Measurements from ENCODE around the gene COG8. TPM values are rescaled to one million over a fixed set of nuclear protein-coding genes. Genes with fewer than 3 reads are reported as not detected.

COG8 gene
- total and polyA plus RNA-seq, 4 donors: 5.3 to 29.4 (median 19.0) TPM

DNA sequence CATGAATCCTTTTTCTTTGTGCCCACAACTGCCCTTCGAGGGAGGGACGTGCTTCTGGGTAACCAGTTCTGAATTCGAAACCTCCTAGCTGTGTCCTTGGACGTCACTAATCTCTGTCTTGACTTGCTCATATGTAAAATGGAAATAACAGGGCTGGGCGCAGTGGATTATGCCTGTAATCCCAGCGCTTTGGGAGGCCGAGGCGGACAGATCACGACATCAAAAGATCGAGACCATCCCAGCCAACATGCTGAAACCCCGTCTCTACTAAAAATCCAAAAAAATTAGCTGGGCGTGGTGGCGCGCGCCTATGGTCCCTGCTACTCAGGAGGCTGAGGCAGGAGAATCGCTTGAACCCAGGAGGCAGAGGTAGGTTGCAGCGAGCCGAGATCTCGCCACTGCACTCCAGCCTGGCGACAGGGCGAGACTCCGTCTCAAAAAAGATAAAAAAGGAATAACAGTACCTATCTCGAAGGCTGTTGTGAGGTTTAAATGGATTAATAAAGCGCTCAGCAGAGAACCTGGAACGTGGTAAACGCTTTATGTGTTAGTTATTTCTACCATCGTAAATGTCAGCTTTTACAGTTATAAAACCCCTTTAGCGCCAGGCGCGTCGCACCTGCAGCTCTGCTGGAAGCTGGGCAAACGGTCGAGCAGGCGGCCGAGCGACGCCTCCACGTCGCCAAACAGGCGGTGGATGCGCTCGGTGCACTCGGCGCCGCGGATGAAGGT is 641 bp downstream of the COG8 start:
- ATAC-seq (ENCODE audit: low FRiP score) (no peak), DNase-seq (peak; percentile 40 to 60)
- Histone ChIP-seq H3K4me1 (ENCODE audit: control insufficient read depth in 1 of 2, insufficient read depth in 2 of 2, low read length in 2 of 2) (no peaks in the 10 kb centered on the region), H3K9me3 (ENCODE audit: control insufficient read depth, low read length) (no peaks in the 10 kb centered on the region), H3K4me3 (ENCODE audit: low read length in 2 of 2) (peak overlapping the region; percentile 51 to 65), H3K36me3 (ENCODE audit: control insufficient read depth in 1 of 2, insufficient read depth in 2 of 2, low read length in 1 of 2) (peaks cover 3 to 10% of the 10 kb centered on the region in 2 donors), H3K27me3 (ENCODE audit: control insufficient read depth in 1 of 2, insufficient read depth in 2 of 2, low read length in 1 of 2) (no peaks in the 10 kb centered on the region), H3K27ac (ENCODE audit: low read depth in 1 of 2, low read length in 2 of 2) (peak overlapping the region; percentile 20 to 30)
- intact Hi-C loops (cut with DNase I): no loop called here
- WGBS, 2 donors: 20% methylated on average over 46 of the region's 46 CpGs

DNA sequence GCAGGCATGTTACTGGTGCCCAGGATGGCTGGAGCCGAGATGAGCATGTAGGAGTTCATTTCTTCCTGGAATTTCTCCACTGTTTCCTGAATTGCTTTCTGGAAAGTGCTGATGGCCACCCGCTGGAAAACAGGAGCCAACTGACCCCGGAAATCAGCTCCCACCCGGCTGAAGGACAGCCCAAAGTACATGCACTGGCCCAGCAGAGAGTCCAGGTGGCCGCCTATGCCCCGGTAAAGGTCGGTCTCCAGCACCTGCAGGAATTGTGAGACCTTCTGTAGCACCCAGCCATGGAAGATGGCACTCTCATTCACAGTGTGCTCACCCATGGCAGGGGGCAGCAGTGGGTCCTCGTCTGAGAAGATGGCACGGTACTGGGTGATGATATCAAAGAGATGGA is 4.7 kb downstream of the COG8 start:
- no peak overlapping the region for H3K4me3 ChIP-seq (ENCODE audit: low read length in 2 of 2)
- ATAC-seq (ENCODE audit: low FRiP score) (no peak), DNase-seq (peak in 1 of 2 donors; percentile 19)
- WGBS, 2 donors: 91 to 92% methylated on average over 9 of the region's 9 CpGs
- no peaks in the 10 kb centered on the region for H3K9me3 ChIP-seq (ENCODE audit: control insufficient read depth, low read length)
- H3K36me3 ChIP-seq (ENCODE audit: control insufficient read depth in 1 of 2, insufficient read depth in 2 of 2, low read length in 1 of 2): peaks cover 2 to 11% of the 10 kb centered on the region in 2 donors
- no peak overlapping the region for H3K27ac ChIP-seq (ENCODE audit: low read depth in 1 of 2, low read length in 2 of 2)
- H3K27me3 ChIP-seq (ENCODE audit: control insufficient read depth in 1 of 2, insufficient read depth in 2 of 2, low read length in 1 of 2): no peaks in the 10 kb centered on the region
- intact Hi-C loops (cut with DNase I): no loop called here
- H3K4me1 ChIP-seq (ENCODE audit: control insufficient read depth in 1 of 2, insufficient read depth in 2 of 2, low read length in 2 of 2): no peaks in the 10 kb centered on the region

DNA sequence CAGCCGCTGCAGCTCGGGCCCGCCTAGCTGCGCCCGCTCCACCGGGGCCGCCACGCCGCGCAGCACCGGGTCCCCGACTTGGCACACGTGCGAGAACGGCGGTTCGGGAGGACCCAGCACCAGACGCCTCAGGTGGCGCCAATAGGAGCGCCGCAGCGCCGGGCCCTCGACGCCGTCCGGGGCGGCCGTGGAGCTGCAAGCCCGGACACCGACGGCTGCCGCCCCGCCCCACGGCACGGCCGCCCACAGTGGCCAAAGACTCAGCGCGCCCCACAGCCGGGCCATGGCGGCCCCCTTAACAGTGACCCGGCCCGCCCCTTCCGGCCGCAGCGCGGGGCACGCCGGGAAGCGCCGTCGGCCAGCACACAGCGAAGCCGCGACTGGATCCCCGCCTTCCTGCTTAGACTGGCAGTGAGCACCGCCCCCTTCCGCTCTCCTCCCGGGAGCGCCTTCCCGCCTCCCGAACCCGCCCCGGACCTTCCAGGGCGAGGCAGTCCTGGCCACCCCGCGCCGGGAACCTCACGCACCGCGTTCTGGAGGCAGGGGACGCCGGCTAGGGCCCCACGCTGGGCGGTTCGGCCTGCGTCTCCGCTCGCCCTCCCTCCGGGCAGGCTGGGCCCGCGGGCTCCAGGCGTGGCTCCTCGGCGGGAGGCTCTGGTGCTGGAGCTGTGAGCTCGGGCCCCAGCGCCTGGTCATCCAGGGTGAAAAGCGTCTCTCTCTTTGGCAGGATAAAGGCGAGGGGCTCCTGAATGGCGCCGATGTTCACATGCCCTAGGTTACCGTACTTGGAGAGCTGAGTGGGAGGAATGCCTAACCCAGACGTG is 8.9 kb downstream of the COG8 start, which contains the start of gene PDF:
Gene PDF (minus strand): TSS at position 303 of the 824 bp plus-strand sequence. CDS start 18 bp downstream, at position 285.
- H3K4me3 ChIP-seq (ENCODE audit: low read length in 2 of 2): peak within 1 kb of the TSS; percentile 65 to 67
- H3K36me3 ChIP-seq (ENCODE audit: control insufficient read depth in 1 of 2, insufficient read depth in 2 of 2, low read length in 1 of 2): peaks cover 2 to 11% of the 10 kb centered on the region in 2 donors
- H3K9me3 ChIP-seq (ENCODE audit: control insufficient read depth, low read length): no peaks in the 10 kb centered on the region
- intact Hi-C loops (cut with DNase I): no loop called here
- 0 to 1% methylated on average over 83 to 93 of the region's 93 CpGs for WGBS, 2 donors
- ATAC-seq (ENCODE audit: low FRiP score) (peak; percentile 97), DNase-seq (peak; percentile 96 to 98)
- H3K27ac ChIP-seq (ENCODE audit: low read depth in 1 of 2, low read length in 2 of 2): peak within 1 kb of the TSS; percentile 83 to 93
- no peaks in the 10 kb centered on the region for H3K4me1 ChIP-seq (ENCODE audit: control insufficient read depth in 1 of 2, insufficient read depth in 2 of 2, low read length in 2 of 2)
- H3K27me3 ChIP-seq (ENCODE audit: control insufficient read depth in 1 of 2, insufficient read depth in 2 of 2, low read length in 1 of 2): no peaks in the 10 kb centered on the region

DNA sequence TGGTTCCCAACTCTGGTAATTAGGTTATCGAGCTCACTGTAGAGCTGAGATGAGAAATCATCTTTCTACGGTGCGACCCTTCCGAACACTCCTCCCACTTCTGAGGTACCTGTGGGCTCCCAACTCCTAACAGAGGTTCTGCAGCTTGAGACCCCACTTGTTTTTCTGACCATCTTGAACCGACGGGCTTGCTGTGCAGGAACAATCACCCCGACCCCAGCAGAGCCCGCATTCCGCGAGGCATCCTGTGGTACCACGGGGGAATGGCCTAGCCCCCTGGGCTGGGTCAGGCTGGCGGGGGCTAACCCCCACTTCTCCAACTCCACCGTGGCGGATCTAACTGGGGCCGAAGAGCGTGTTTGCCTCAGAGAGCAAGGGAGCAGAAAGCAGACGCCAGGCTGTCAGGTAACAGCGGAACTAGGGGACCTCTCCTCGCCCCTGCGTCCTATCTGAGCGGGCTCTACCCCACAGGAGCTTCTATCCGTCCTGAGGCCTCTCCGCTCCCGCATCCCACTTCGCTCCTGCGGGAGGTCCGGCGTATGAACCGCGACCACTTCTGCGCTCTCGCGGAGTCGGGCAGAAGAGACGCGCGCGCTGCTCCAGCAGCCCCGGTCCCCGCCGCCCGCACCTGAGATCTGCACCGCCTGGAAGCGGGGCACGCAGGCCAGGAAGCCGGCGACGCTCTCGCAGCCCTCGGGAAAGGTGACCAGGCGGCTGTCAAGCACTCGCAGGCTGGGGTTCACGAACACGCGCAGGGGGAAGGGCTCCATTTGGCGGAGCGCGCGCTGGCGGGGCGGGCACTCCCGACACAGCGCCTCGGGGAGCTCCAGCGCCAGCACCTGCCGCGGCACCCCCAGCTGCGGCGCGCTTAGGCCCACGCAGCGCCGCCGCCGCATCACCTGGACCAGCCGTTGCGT is 9.7 kb downstream of the COG8 start:
- WGBS, 2 donors: 6 to 8% methylated on average over 76 to 77 of the region's 77 CpGs
- Histone ChIP-seq H3K36me3 (ENCODE audit: control insufficient read depth in 1 of 2, insufficient read depth in 2 of 2, low read length in 1 of 2) (peaks cover 2 to 10% of the 10 kb centered on the region in 2 donors), H3K4me1 (ENCODE audit: control insufficient read depth in 1 of 2, insufficient read depth in 2 of 2, low read length in 2 of 2) (no peaks in the 10 kb centered on the region), H3K4me3 (ENCODE audit: low read length in 2 of 2) (peak overlapping the region; percentile 65 to 67), H3K27me3 (ENCODE audit: control insufficient read depth in 1 of 2, insufficient read depth in 2 of 2, low read length in 1 of 2) (no peaks in the 10 kb centered on the region), H3K27ac (ENCODE audit: low read depth in 1 of 2, low read length in 2 of 2) (no peak overlapping the region), H3K9me3 (ENCODE audit: control insufficient read depth, low read length) (no peaks in the 10 kb centered on the region)
- intact Hi-C loops (cut with DNase I): no loop called here
- DNase-seq (peak; percentile 51 to 82), ATAC-seq (ENCODE audit: low FRiP score) (peak; percentile 41)

DNA sequence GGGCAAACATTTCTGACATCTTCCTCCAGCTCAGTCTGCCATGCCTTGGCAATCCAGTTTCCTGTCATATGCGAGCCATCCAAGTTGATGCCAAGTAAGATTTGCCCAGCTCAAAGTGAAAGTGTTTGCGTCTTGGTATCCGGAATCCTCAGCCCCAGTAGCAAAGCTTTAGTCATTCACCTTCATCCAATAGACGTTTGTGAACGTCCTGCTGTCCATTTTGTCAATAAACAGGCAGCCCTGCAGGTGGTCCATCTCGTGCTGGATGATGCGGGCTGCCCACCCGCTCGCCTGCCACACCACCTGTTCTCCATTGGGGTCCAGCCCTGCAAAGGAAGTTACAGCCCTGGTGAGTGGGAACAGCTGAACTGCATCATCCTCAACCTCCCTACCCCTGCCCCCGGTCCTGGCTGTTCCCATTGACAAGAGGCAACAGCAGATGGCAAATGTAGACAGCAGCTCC is 10.5 kb downstream of the COG8 start:
- H3K4me3 ChIP-seq (ENCODE audit: low read length in 2 of 2): no peak overlapping the region

DNA sequence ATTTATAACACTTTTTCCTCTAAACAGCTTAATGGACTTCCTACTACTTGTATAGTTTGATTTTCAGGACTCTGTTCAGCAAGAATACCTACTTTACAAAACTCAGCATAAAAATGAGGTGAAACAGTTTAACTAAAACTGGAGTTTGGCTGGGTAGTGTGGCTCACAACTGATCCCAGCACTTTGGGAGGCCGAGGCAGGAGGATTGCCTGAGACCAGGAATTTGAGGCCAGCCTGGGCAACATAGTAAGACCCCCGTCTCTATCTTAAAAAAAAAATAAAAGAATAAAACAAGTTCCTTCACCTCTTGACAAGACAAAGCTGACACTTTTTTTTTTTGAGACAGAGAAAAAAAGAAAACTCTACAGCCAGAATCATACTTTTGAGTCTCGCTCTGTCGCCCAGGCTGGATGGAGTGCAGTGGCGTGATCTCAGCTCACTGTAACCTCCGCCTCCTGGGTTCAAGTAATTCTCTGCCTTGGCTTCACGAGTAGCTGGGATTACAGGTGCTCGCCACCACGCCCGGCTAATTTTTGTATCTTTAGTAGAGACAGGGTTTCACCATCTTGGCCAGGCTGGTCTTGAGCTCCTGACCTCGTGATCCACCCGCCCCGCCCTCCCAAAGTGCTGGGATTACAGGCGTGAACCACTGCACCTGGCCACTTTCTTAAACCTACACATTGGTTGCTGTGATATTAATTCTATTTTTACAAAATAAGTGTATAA is 11.6 kb downstream of the COG8 start:
- Histone ChIP-seq H3K36me3 (ENCODE audit: control insufficient read depth in 1 of 2, insufficient read depth in 2 of 2, low read length in 1 of 2) (peaks cover 0 to 10% of the 10 kb centered on the region in 2 donors), H3K4me3 (ENCODE audit: low read length in 2 of 2) (no peak overlapping the region), H3K9me3 (ENCODE audit: control insufficient read depth, low read length) (no peaks in the 10 kb centered on the region), H3K27ac (ENCODE audit: low read depth in 1 of 2, low read length in 2 of 2) (no peak overlapping the region), H3K4me1 (ENCODE audit: control insufficient read depth in 1 of 2, insufficient read depth in 2 of 2, low read length in 2 of 2) (no peaks in the 10 kb centered on the region), H3K27me3 (ENCODE audit: control insufficient read depth in 1 of 2, insufficient read depth in 2 of 2, low read length in 1 of 2) (no peaks in the 10 kb centered on the region)
- ATAC-seq (ENCODE audit: low FRiP score): no peak
- intact Hi-C loops (cut with DNase I): no loop called here
- DNase-seq: peak; percentile 26 to 44
- WGBS, 2 donors: 91 to 93% methylated on average over 14 of the region's 14 CpGs

More for the DNA sequence above, 10.5 kb downstream of the COG8 start:
- peak; percentile 40 to 63 for DNase-seq
- Histone ChIP-seq H3K27ac (ENCODE audit: low read depth in 1 of 2, low read length in 2 of 2) (no peak overlapping the region), H3K4me1 (ENCODE audit: control insufficient read depth in 1 of 2, insufficient read depth in 2 of 2, low read length in 2 of 2) (no peaks in the 10 kb centered on the region), H3K9me3 (ENCODE audit: control insufficient read depth, low read length) (no peaks in the 10 kb centered on the region), H3K27me3 (ENCODE audit: control insufficient read depth in 1 of 2, insufficient read depth in 2 of 2, low read length in 1 of 2) (no peaks in the 10 kb centered on the region), H3K36me3 (ENCODE audit: control insufficient read depth in 1 of 2, insufficient read depth in 2 of 2, low read length in 1 of 2) (peaks cover 2 to 5% of the 10 kb centered on the region in 2 donors)
- WGBS, 2 donors: 51 to 53% methylated on average over 10 of the region's 10 CpGs
- ATAC-seq (ENCODE audit: low FRiP score): no peak
- intact Hi-C loops (cut with DNase I): no loop called here

DNA sequence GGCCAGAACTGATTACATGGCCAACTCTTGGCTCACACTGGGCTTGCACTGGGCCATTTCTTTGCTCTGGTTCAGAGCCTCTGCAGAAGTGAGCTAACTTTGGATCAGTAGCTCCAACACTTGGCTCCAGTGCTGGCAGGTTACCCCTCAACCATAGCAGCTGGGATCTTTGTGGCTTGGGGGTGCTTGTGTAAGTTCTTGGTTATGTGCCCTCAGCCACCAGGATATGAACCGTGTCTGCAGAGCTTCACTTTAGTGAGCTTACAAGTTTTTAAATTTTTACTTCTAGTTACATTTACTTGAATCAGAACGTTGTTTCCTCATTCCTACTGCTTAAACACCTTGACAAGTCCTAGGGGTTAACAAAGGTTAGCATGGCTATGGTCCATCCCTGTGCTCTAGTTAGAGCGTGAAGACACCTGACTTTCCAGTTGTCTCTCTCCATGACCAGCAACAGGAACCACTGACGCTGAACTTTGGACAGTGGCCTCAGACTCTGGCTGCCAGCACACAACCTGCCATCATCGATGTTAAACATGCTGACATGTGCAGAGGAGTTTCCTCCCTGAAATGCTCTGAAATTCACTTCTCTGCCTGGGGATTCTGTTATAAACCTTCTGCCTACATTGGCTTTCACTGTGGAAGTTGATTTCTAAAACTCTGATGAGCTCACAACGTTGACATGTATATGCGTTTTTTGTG is 13.0 kb downstream of the COG8 start:
- Histone ChIP-seq H3K27ac (ENCODE audit: low read depth in 1 of 2, low read length in 2 of 2) (no peak overlapping the region), H3K36me3 (ENCODE audit: control insufficient read depth in 1 of 2, insufficient read depth in 2 of 2, low read length in 1 of 2) (peaks cover 0 to 8% of the 10 kb centered on the region in 2 donors), H3K4me1 (ENCODE audit: control insufficient read depth in 1 of 2, insufficient read depth in 2 of 2, low read length in 2 of 2) (no peaks in the 10 kb centered on the region), H3K27me3 (ENCODE audit: control insufficient read depth in 1 of 2, insufficient read depth in 2 of 2, low read length in 1 of 2) (no peaks in the 10 kb centered on the region), H3K4me3 (ENCODE audit: low read length in 2 of 2) (no peak overlapping the region), H3K9me3 (ENCODE audit: control insufficient read depth, low read length) (no peaks in the 10 kb centered on the region)
- intact Hi-C loops (cut with DNase I): no loop called here
- no peak for DNase-seq
- 53% methylated on average over 7 of the region's 7 CpGs for WGBS, 2 donors
- ATAC-seq (ENCODE audit: low FRiP score): no peak

Measured in aorta (tissue), 5 donors.